Duodenal mucosa (tissue), 2 donors: Measurements from ENCODE around the gene MCRIP1.

Experiments used
- H3K27ac ChIP-seq: one replicate; pipeline ENCODE4 v1.7.0; 2013; ENCODE audit warnings: low read depth, low read length
- H3K27me3 ChIP-seq, 2 donors: one replicate each; pipeline ENCODE4 v1.7.0; 2013; ENCODE audit warnings: low read length in 2 of 2, control low read depth in 1 of 2; ENCODE audit not compliant: insufficient read depth in 2 of 2, control insufficient read depth in 1 of 2
- H3K36me3 ChIP-seq, 2 donors: one replicate each; pipeline ENCODE4 v1.7.0; 2013; ENCODE audit warnings: low read length in 2 of 2, control low read depth in 1 of 2; ENCODE audit not compliant: insufficient read depth in 2 of 2, control insufficient read depth in 1 of 2
- H3K4me1 ChIP-seq, 2 donors: one replicate each; pipeline ENCODE4 v1.7.0; 2013; ENCODE audit warnings: low read length in 2 of 2, control low read depth in 1 of 2; ENCODE audit not compliant: insufficient read depth in 2 of 2, control insufficient read depth in 1 of 2
- H3K4me3 ChIP-seq, 2 donors: one replicate each; pipeline ENCODE4 v1.7.0; 2013; ENCODE audit warnings: low read length in 2 of 2, low read depth in 1 of 2
- H3K9ac ChIP-seq, 2 donors: one replicate each; pipeline ENCODE4 v1.7.0; 2013; ENCODE audit warnings: low read length in 2 of 2, low read depth in 1 of 2
- H3K9me3 ChIP-seq, 2 donors: one replicate each; pipeline ENCODE4 v1.7.0; 2013; ENCODE audit warnings: low read length in 2 of 2, control low read depth in 1 of 2; ENCODE audit not compliant: control insufficient read depth in 1 of 2

Gene MCRIP1

DNA sequence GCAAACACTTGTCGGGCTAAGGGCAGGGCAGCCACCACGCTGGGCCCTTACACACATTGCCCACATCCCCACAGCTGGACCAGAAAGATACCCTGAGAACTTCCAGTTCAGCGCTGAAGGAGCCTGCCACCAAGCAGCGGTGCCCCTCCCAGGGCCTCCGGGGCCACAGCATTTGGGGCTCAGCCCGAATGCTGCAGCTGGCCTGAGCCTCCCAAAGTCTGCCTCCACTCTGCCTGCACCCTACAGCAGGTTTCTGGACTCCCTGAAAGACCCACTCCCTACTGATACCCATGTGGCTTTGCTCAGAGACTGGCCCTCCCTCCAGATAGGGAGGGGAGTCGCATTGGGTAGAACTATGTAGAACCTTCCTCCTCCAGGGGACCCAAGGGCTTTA lies 1.5 kb downstream of the MCRIP1 start:
- H3K4me1 ChIP-seq: peaks cover 18 to 20% of the 10 kb centered on the region in 2 donors
- peak overlapping the region in 1 of 2 donors; percentile 87 for H3K4me3 ChIP-seq
- H3K27me3 ChIP-seq: no peaks in the 10 kb centered on the region

DNA sequence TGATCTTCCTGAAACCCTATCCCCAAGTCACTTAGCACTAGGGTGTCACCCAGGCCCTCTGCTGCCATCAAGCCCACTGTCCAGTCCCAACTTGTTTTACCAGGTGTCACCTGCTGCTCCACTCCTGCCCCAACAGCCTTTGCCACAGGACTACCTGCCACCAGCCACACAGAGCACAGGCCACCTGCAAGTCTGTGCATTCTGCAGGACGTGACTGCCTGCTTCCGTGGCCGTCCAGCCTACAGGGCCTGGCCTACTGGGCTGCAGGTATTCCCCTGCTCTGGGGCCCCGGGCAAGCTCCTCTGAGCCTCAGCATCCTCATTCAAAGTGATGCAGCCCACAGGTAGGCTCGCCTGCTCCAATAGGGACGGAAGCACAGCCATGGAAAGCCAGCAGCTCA lies 3.2 kb downstream of the MCRIP1 start:
- Histone ChIP-seq H3K36me3 (no peaks in the 10 kb centered on the region), H3K27ac (no peak overlapping the region), H3K4me1 (peaks cover 18 to 20% of the 10 kb centered on the region in 2 donors), H3K4me3 (no peak overlapping the region), H3K27me3 (no peaks in the 10 kb centered on the region), H3K9ac (no peak overlapping the region), H3K9me3 (no peaks in the 10 kb centered on the region)

More for the DNA sequence above, 1.5 kb downstream of the MCRIP1 start:
- Histone ChIP-seq H3K9me3 (no peaks in the 10 kb centered on the region), H3K27ac (no peak overlapping the region), H3K9ac (peak overlapping the region; percentile 88 to 92), H3K36me3 (no peaks in the 10 kb centered on the region)

DNA sequence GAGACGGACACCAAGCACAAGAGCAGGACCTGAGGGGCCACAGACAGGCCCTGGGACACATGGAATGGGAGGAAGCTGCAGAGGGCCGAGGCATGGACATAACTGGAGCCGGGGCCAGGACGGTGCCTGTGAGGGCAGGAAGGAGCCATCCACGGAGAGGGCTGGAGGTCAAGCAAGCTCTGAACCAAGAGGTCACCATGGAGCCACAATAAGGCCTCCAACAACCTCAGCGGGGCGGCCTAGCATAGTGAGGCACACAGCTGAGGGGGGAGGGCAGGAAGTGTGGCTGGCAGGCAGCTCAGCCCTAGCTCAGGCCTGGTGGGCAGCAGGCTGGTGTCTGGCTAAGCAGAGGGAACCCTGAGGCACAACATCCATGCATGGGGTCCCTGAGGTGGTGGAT lies 4.4 kb downstream of the MCRIP1 start:
- Histone ChIP-seq H3K27ac (no peak overlapping the region), H3K4me3 (no peak overlapping the region), H3K27me3 (no peaks in the 10 kb centered on the region), H3K9me3 (no peaks in the 10 kb centered on the region), H3K36me3 (no peaks in the 10 kb centered on the region), H3K4me1 (peaks cover 15% of the 10 kb centered on the region in 2 donors), H3K9ac (no peak overlapping the region)

DNA sequence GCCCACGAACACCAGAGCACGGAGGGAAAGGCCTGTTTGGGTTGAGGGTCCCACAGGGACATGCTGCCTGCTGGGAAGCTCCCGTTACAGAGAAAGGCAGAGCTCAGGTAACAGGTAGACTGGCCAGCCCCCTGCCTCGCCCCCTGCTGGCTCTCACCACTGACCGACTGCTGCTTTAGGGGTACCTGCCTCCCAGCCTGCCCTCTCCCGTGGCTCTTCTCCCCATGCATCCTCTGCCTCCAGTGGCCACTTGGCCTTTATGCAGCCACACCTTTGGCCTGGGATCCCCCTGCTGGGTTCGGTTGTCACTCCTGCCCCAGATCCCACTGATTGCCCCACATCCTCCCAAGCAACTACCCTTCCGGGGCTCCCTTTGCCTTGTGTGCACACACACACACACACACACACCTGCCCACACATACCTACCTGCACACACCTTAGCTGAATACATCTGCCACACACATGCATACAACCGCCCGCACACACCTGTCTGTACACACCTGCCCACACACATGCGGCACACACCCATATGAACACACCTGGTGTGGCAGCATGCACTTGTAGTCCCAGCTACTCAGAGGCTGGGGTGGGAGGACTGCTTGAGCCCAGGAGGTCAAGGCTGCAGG lies 7.1 kb downstream of the MCRIP1 start:
- H3K9me3 ChIP-seq: no peaks in the 10 kb centered on the region
- H3K36me3 ChIP-seq: no peaks in the 10 kb centered on the region
- H3K9ac ChIP-seq: no peak overlapping the region
- H3K27ac ChIP-seq: no peak overlapping the region
- H3K4me1 ChIP-seq: peaks cover 15 to 17% of the 10 kb centered on the region in 2 donors
- no peaks in the 10 kb centered on the region for H3K27me3 ChIP-seq
- no peak overlapping the region for H3K4me3 ChIP-seq

DNA sequence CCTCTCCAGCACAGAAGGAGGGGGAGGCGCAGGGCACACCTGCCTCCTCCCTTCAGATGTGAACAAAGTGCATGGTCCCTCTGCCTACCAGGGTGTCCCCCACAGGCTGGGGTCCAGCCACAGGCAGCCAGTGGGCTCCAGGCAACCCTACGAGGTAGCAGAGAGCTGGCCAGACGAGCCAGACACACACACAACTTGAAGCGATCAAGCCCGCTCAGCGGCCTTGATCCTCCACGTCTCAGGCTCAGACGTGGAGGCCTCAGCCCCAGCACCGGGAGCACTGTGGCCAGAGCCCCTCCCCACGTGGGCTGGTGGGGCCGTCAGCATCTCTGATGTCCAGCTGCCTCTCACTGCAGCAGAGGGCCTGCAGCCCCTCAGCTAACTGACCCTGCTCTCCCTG lies 8.5 kb downstream of the MCRIP1 start:
- Histone ChIP-seq H3K27ac (no peak overlapping the region), H3K36me3 (no peaks in the 10 kb centered on the region), H3K9ac (no peak overlapping the region)

DNA sequence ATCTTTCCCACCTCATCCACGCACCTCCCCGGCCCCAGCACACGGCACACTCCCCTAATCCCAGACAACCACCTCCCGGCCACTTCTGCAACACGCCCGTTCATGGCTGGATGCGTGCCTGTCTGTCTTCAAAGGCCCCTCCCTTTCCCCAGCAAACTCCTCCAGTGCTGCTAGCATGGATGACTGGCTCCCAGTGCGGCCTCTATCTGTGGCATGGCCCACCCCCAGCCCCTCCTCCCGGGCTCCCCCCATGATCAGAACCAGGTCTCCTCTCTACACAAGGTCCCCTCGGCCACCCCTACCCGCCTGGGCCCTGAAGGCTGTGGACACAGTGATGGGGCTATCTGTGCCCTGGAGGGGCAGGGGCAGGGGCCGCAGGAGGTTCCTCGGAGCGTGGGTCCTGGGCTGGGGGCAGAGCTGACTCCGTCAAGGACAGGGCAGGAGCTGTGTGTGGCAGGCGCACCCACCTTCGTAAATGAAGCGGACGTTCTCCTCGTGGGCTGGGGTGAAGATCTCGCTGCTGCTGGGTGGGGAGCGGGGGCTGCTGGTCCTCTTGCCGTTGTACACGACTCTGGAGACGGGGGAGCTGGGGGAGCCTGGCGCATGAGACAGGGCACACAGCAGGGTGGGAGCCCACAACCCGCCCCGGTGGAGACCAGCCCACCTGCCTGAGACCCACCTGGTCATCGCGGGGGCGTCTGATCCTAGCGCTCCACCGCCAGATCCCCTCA lies 9.1 kb downstream of the MCRIP1 start:
- H3K27me3 ChIP-seq: peaks cover 0 to 3% of the 10 kb centered on the region in 2 donors
- H3K27ac ChIP-seq: no peak overlapping the region
- no peak overlapping the region for H3K9ac ChIP-seq
- peaks cover 15 to 17% of the 10 kb centered on the region in 2 donors for H3K4me1 ChIP-seq
- H3K36me3 ChIP-seq: no peaks in the 10 kb centered on the region
- H3K9me3 ChIP-seq: no peaks in the 10 kb centered on the region
- H3K4me3 ChIP-seq: no peak overlapping the region

More for the DNA sequence above, 8.5 kb downstream of the MCRIP1 start:
- H3K27me3 ChIP-seq: no peaks in the 10 kb centered on the region
- no peak overlapping the region for H3K4me3 ChIP-seq
- peaks cover 15 to 17% of the 10 kb centered on the region in 2 donors for H3K4me1 ChIP-seq
- H3K9me3 ChIP-seq: no peaks in the 10 kb centered on the region

DNA sequence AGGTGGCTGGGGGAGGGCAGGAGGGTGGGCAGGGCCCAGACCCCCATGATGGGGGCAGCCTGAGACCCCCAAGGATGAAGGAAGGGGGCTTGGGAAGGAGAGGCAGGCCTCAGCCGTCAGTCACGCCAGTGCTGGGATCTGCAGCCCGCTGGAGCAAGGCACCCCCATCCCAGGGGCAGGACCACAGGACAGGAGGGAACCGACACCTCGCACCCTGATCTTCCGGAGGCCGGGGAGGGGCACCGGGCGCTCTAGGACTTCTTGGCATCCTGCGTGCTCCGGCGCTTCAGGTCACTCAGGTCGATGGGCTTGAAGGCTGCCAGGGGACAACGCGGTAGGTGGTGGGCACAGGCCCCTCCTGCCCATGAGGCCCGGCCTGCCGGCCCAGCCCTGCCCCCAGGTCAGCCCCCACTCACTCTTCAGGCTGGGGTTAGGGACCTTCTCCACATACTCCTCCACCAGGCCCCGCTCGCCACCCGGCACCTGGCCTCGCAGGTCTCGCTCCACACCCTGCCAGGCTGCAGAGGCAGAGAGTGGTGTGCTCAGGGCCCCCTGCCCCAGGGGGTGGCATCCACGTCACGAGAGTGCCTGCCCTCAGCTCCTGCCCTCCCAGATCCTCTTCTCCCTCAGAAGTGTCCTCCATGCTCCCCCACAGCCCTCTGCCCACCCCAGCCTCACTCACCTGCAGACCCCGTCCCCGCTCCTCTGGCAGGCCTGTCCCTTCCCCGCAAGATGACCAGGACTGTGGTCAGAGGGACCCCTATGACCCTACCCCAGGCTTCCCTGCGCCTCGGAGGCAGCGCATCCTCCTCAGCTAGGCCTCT lies 9.9 kb downstream of the MCRIP1 start:
- Histone ChIP-seq H3K4me3 (no peak overlapping the region), H3K27ac (no peak overlapping the region), H3K9ac (peak overlapping the region in 1 of 2 donors; percentile 34), H3K4me1 (peaks cover 15 to 17% of the 10 kb centered on the region in 2 donors), H3K9me3 (no peaks in the 10 kb centered on the region), H3K36me3 (no peaks in the 10 kb centered on the region), H3K27me3 (peaks cover 0 to 3% of the 10 kb centered on the region in 2 donors)

DNA sequence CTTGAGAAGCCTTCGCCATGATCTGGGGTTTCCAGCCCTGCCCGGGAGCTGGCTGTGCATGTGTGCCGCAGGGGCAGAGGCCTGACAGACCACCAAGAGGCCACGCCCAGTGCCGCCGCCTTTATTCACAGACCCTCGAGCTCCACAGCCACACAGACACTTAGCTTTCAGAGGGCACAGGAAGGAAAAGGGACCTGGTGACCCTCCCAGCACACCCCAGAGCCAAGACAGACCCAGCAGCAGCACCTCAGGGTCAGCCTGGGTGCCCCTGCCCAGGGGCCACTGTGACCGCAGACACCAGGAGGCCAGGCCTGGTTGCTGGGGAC lies 10.8 kb downstream of the MCRIP1 start:
- peak overlapping the region; percentile 86 for H3K27ac ChIP-seq
- peaks cover 0 to 3% of the 10 kb centered on the region in 2 donors for H3K27me3 ChIP-seq
- H3K36me3 ChIP-seq: no peaks in the 10 kb centered on the region
- H3K4me3 ChIP-seq: no peak overlapping the region
- H3K4me1 ChIP-seq: peaks cover 15 to 17% of the 10 kb centered on the region in 2 donors
- H3K9me3 ChIP-seq: no peaks in the 10 kb centered on the region
- peak overlapping the region; percentile 34 to 54 for H3K9ac ChIP-seq

DNA sequence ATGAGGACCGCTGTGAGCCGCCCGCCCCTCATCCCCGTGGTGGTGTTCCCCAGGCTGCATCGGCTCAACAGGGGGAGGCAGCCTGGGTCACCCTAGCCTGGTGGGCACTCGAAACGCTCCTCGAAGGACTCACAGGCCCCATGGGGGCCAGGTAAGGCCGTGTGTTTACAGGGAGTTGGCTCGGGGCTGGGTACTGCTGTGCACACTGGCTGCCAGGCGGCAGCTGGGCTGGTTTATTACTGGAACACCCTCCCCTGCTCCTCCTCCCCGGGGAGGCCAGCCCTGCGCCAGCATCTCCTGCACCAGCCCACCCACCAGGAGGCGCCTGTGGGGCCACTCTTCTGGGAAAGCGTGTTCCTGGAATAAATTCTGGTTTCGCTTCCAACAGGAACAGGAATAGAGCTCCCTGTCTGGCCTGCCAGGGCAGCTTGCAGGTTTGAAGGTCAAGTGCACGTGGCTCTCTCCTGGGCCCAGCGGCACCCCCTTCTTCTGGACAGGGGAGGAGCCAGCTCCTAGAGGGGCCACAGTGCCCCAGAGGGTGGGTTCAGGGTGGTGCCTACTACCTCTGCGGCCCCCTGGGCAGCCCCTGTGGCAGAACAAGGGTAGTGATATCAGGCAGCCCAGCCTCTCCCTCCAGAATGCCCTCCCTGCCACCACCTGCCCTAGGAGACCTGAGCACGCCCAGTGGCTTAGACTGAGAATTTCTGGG lies 11.3 kb downstream of the MCRIP1 start:
- H3K27ac ChIP-seq: peak overlapping the region; percentile 86
- peak overlapping the region; percentile 34 to 54 for H3K9ac ChIP-seq
- H3K4me1 ChIP-seq: peaks cover 15 to 17% of the 10 kb centered on the region in 2 donors
- no peaks in the 10 kb centered on the region for H3K9me3 ChIP-seq
- H3K4me3 ChIP-seq: peak overlapping the region in 1 of 2 donors; percentile 21
- H3K36me3 ChIP-seq: no peaks in the 10 kb centered on the region
- H3K27me3 ChIP-seq: peaks cover 0 to 3% of the 10 kb centered on the region in 2 donors
